Renal cortical epithelial cell (primary cell): ENCODE data around the gene OR5H14. TPM values are rescaled to one million over a fixed set of nuclear protein-coding genes. Genes with fewer than 3 reads are reported as not detected.
A peak's percentile ranks its signal among the peaks of the same experiment; 100 is the strongest.
"Not testable (repeated sequence)": the region's sequence is repeated elsewhere in the genome, so short reads cannot be mapped to it uniquely, and the experiment has no call there.

ENCODE experiments used
- DNase-seq: peaks from one replicate; pipeline ENCODE4 v3.0.0-alpha.2; 2011; ENCODE audit warnings: low read depth
- total RNA-seq: library from RNA; depleted of rRNA; stranded (reverse); fragments of >200 nt; gene quantifications from 2 replicates; pipeline ENCODE4 v1.2.3, GENCODE V29; 2014

Gene OR5H14
- not detected in 2 replicates for total RNA-seq

GRCh38 chr3:98147179-98147578 lies at the start of gene OR5H14:
TSS of gene OR5H14 (plus strand) at chr3:98147479. CDS start at chr3:98149386, 1,907 bp downstream.
- DNase-seq = no peak

- DNase-seq = no peak
These were observed 47.4 kb upstream of the OR5H14 start for GRCh38 chr3:98099848-98100247.

- no peak for DNase-seq
These were observed 39.1 kb upstream of the OR5H14 start for GRCh38 chr3:98108162-98108561.

- no peak for DNase-seq
These were observed 37.3 kb upstream of the OR5H14 start for GRCh38 chr3:98109807-98110549.

- DNase-seq = no peak
These were observed 36.8 kb upstream of the OR5H14 start for GRCh38 chr3:98110550-98110908.

GRCh38 chr3:98114264-98114663 lies 33.0 kb upstream of the OR5H14 start:
- DNase-seq = no peak

- DNase-seq = no peak
These were observed 31.6 kb upstream of the OR5H14 start for GRCh38 chr3:98115717-98116116.

GRCh38 chr3:98130421-98130820 lies 16.9 kb upstream of the OR5H14 start, which contains the start of gene OR5H1:
TSS of gene OR5H1 (plus strand) at chr3:98130721. CDS start at chr3:98132698, 1,977 bp downstream.
- no peak for DNase-seq

GRCh38 chr3:98136631-98137030 lies 10.6 kb upstream of the OR5H14 start:
- DNase-seq = peak; percentile 22

- DNase-seq = not testable (repeated sequence)
These were observed 9.3 kb upstream of the OR5H14 start for GRCh38 chr3:98137826-98138557.

- no peak for DNase-seq
These were observed 6.7 kb upstream of the OR5H14 start for GRCh38 chr3:98140531-98140930.

- no peak for DNase-seq
These were observed 1.5 kb downstream of the OR5H14 start for GRCh38 chr3:98148751-98149150.

- not testable (repeated sequence) for DNase-seq
These were observed 2.2 kb downstream of the OR5H14 start for GRCh38 chr3:98149456-98149855.

- DNase-seq = peak; percentile 5
These were observed 4.0 kb downstream of the OR5H14 start for GRCh38 chr3:98151241-98151640.

- DNase-seq = no peak
These were observed 19.1 kb downstream of the OR5H14 start, which contains the start of gene OR5H15 for GRCh38 chr3:98166396-98166795. TSS of gene OR5H15 (plus strand) at chr3:98166696. CDS start at chr3:98168700, 2,004 bp downstream.

GRCh38 chr3:98171071-98171470 lies 23.8 kb downstream of the OR5H14 start:
- DNase-seq = peak; percentile 79

GRCh38 chr3:98172621-98173020 lies 25.3 kb downstream of the OR5H14 start:
- no peak for DNase-seq

- no peak for DNase-seq
These were observed 33.1 kb downstream of the OR5H14 start for GRCh38 chr3:98180319-98180890.

- no peak for DNase-seq
These were observed 34.9 kb downstream of the OR5H14 start for GRCh38 chr3:98182196-98182595.

GRCh38 chr3:98185180-98185579 lies 37.9 kb downstream of the OR5H14 start:
- DNase-seq = peak; percentile 44

- DNase-seq = peak; percentile 7
These were observed 41.3 kb downstream of the OR5H14 start for GRCh38 chr3:98188545-98188944.

GRCh38 chr3:98190911-98191310 lies 43.6 kb downstream of the OR5H14 start:
- not testable (repeated sequence) for DNase-seq

- not testable (repeated sequence) for DNase-seq
These were observed 49.0 kb downstream of the OR5H14 start for GRCh38 chr3:98196293-98196692.
